Breast epithelium (tissue), 3 donors: Measurements from ENCODE around the gene MAZ.

Source experiments
- POLR2A ChIP-seq: fragments of 450-650 bp; IDR thresholded peaks from one replicate; pipeline ENCODE4 v1.6.1; 2016; ENCODE audit warnings: antibody characterized with exemption, mild to moderate bottlenecking, moderate library complexity
- TF ChIP-seq, protein P1 (sequence below), 3 donors: fragments of 450-650 bp; IDR thresholded peaks; one replicate each; pipeline ENCODE4 v1.5.1; 2016 to 2017; ENCODE audit warnings: antibody characterized with exemption in 3 of 3, mild to moderate bottlenecking in 3 of 3, moderate library complexity in 3 of 3

DNA sequence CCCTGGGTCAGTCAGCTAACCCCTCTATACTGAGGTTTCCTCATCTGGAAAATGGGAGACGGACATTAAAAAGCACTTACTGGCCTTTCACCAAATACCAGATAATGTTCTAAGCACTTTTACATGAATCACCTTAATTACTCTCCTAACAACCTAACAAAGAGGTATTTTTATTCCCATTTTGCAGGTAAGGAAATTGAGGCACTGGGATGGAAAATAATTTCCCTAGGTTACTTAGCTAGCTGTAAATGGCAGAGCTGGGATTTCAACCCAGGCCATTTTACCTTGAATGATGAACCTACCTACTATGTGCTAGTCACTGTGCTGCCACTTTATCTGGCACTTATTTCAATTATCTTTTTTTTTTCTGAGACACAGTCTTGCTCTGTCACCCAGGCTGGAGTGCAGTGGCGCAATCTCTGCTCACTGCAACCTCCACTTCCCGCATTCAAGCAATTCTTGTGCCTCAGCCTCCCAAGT lies 12.1 kb upstream of the MAZ start:
- TF ChIP-seq, protein P1, sequence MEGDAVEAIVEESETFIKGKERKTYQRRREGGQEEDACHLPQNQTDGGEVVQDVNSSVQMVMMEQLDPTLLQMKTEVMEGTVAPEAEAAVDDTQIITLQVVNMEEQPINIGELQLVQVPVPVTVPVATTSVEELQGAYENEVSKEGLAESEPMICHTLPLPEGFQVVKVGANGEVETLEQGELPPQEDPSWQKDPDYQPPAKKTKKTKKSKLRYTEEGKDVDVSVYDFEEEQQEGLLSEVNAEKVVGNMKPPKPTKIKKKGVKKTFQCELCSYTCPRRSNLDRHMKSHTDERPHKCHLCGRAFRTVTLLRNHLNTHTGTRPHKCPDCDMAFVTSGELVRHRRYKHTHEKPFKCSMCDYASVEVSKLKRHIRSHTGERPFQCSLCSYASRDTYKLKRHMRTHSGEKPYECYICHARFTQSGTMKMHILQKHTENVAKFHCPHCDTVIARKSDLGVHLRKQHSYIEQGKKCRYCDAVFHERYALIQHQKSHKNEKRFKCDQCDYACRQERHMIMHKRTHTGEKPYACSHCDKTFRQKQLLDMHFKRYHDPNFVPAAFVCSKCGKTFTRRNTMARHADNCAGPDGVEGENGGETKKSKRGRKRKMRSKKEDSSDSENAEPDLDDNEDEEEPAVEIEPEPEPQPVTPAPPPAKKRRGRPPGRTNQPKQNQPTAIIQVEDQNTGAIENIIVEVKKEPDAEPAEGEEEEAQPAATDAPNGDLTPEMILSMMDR (IDR thresholded peaks at IDR 0.05), result no peak
- TF ChIP-seq POLR2A, result no peak
